ENCODE results near the gene ACAD10.
A peak's percentile ranks its signal among the peaks of the same experiment; 100 is the strongest.
"Not testable (repeated sequence)": the region's sequence is repeated elsewhere in the genome, so short reads cannot be mapped to it uniquely, and the experiment has no call there.

ACAD10 gene

DNA sequence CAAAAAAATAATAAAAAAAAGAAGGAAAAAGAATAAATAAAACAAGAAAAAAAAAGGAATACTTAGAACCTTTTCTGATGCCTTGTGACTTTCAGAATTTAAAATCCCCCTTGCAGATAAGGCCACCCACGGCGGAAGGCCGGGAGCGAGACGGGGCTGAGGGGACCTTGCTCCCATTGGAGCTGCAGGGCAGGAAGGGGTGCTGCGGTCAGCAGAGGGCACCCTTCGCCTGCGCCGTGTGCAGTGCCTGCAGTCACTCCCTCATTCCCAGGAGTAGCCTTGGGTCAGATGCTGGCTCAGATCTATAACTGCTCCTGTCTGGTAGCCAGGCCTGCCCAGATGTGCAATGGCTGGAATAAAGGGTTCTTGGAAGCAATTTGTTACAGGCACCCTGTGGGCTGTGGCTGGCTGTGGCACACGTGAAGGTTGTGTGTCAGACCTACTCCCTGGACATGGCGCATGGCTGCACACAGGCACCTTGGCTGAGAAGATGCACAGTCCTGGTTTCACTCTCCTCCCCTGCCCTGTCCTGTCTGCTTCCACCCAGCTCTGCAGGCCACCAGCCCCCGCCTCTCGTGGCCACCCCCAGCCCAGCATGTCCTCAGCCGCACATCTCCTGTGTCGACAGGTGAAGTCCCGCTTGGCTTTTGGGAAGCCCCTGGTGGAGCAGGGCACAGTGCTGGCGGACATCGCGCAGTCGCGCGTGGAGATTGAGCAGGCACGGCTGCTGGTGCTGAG, 67.5 kb downstream of the ACAD10 start:
- no peak for DNase-seq (ENCODE audit: low read depth in 2 of 2)

DNA sequence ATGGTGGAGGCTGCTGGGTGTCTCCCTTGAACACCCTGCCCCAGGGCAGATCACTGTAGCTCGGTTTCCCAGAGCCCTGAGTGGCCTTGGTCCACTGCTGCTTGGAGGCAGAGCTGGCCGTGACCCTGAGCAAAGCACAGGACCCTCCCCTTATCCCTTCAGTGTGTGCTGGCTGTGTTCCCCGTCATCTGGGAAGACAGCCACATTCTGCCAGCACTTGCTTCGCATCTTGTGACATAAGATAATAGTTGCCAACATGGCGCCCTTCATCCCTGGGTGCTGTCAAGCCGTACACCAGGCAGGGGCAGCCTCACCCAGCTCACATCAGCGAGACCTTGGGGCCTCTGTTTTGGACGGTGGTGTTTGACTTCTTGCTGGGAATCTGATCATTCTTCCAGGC, 68.8 kb downstream of the ACAD10 start:
- no peak for DNase-seq (ENCODE audit: low read depth in 2 of 2)

GRCh38 chr12:111756196-111756595, 70.3 kb downstream of the ACAD10 start:
- DNase-seq (ENCODE audit: low read depth in 2 of 2) = no peak

DNA sequence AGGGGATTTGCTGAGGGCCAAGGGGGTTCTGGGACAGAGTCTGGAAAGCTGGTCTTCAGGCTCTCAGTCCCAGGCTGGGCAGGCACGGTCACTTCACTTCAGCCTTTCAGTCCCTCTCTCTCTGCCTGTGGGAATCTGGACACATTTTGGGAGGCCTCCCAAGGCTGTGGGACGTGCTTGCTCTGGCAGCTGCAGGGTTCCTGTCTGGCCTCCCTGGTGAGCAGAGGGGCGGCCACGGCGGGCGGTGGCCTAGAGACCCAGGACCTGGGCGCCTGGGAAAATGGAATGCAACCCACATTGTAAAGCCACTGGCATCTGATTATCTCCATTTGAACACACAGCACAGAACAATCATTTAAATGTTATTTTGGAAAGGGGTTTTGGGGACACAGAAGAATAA, 70.8 kb downstream of the ACAD10 start:
- no peak for DNase-seq (ENCODE audit: low read depth in 2 of 2)

DNA sequence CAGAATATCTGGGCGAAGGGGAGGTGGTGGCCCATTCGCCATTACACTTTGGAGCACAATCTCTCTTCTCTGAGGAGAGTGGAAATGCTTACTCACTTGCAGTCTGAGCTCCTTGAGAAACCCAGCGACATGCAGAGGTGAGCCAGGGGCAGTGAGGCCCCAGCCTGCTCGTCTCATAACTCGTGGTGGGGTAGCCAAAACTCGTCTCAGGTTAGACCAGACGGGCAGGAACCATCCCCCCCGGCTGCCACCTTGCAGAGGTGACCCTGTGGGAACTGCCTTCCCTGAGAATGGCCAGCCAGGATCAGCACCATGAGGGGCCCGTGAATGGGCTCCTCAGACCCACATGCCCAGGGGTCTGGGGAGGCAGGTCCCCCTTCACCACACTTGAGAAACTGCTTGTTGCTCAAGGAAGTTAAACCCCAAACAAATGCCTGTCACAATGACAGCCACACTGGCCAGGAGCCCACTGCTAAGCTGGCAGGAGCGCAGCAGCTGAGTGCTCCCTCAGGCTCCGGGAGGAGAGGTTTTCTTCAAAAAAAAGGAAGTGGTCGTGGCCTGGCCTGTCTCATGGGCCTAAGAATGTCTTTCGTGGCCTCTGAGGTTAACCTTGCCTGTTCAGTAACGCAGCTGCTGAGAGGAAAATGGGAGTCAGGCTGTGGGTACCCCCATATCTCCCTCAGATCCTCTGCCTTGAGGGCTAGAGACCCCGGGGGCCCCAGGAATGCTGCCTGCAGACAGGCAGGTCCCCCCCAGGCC, 71.7 kb downstream of the ACAD10 start:
- DNase-seq (ENCODE audit: low read depth in 2 of 2) = no peak

DNA sequence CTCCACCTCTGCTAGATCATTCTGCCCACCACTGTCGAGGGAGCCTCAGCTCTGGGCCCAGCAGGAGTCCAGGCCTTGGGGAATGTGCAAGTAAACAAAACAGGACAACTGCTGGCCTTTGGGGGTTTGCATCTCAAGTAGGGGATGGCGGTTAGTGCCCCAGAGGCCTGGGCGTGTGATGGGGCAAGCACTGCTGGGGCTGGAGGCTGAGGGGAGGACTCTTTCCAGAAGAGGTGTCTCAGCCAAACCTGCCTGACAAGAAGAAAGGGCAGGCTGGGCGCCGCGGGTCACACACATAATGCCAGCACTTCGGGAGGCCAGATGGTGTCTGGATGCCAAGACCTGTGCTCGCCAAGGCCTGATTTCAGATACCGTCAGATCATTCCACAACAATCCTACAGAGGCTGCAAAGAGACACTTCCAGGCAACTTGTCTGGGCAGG, 72.3 kb downstream of the ACAD10 start:
- no peak for DNase-seq (ENCODE audit: low read depth in 2 of 2)

DNA sequence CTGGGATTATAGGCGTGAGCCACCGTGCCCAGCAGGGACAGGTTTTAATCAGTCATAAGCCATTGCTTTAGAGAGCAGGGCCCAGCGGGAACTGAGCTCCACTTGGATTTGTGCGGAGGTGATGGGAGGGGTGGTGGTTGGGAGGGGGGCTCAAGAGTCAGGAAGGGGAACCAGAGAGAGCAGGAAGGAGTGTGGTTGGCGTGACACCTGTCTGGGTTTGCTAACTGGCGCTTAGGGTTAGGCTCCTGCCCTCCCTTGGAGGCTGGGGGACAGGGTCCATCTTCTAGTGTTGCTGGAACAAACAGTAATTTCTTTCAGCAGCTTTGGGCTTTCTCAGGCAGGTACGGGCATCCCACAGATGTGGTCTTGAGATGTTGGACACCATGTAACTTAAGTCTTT, 73.4 kb downstream of the ACAD10 start:
- DNase-seq (ENCODE audit: low read depth in 2 of 2) = no peak

- no peak for DNase-seq (ENCODE audit: low read depth in 2 of 2)
Observed at GRCh38 chr12:111759991-111760390, 74.1 kb downstream of the ACAD10 start.

DNA sequence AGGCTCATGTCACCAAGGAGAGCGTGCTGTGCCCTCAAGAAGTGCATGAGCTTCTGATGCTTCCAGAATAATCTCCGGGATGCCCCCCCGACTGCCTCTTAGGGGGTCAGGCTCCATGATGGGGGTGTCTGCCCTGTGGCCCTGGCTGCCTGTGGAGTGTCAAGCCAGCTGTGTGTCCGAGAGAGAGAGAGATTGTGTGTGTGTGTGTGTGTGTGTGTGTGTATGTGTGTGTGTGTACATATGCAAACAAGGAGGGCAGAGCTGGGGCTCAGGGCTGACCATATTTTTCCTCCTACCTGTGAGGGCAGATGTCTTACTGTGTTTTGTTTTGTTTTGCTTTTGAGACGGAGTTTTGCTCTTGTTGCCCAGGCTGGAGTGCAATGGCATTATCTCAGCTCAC, 75.2 kb downstream of the ACAD10 start:
- no peak for DNase-seq (ENCODE audit: low read depth in 2 of 2)

- no peak for DNase-seq (ENCODE audit: low read depth in 2 of 2)
Observed at GRCh38 chr12:111761706-111762105, 75.9 kb downstream of the ACAD10 start.

DNA sequence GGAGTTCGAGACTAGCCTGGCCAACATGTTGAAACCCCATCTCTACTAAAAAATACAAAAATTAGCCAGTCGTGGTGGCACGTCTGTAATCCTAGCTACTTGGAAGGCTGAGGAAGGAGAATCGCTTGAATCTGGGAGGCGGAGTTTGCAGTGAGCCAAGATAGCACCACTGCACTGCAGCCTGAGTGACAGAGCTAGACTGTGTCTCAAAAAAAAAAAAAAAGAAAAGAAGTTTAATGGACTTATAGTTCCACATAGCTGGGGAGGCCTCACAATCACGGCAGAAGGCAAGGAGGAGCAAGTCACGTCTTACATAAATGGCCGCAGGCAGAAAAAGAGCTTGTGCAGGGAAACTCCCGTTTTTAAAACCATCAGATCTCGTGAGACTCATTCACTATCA, 77.7 kb downstream of the ACAD10 start:
- DNase-seq (ENCODE audit: low read depth in 2 of 2) = not testable (repeated sequence)

DNA sequence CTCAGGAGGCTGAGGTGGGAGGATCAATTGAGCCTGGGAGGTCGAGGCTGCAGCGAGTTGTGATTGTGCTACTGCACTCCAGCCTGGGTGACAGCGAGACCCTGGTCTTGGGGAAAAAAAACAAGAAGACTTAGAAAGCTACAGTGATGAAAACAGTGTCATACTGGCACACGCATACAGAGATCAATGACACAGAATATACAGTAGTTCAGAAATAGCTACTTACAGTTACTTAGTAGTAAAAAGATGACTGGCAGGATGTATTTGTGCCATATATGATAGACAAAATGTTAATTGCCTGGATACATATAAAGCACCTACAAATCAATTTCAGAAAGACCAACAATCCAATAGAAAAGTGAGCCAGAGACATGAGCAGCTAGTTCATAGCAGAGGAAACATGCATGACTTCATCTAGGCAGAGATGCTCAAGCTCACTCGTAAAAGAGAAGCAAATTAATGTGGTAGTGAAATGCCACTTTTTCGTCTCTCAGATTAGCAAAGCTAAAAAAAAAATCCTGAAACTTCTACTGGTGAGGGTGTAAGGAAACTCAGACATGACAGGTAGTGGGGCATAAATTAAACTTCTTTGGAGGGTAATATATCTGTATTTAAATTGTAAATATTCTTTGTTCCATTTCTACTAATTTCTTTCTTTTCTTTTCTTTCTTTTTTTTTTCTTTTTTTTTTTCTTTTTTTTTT, 78.4 kb downstream of the ACAD10 start:
- DNase-seq (ENCODE audit: low read depth in 2 of 2) = no peak

DNA sequence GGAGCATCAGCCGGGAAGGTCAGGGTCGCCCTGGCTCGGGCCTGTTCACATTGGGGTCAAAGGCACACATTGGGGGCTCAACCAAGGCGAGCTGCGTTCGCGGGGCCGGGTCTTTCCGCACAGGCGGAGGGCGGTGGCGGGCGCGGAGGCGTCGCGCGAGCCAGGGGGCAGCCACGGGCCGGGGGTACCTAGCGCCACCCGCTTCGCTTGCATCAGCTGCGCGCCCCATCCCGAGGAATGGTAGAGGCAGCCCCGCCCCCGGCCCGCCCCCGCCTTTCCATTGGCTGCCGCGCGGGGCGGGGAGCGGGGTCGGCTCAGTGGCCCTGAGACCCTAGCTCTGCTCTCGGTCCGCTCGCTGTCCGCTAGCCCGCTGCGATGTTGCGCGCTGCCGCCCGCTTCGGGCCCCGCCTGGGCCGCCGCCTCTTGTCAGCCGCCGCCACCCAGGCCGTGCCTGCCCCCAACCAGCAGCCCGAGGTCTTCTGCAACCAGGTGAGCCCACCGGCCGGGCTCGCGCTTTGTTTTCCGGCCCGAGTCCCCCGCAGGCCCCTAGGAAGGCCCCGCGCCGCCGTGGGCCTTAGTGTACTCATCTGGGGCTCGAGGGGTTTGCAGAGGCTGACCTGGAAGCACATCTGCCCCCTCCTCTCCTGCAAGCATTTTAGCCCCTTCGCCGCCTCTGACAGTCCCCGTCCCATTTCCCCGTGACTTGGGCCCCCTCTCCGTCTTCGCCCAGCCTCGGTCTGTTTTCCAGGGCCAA, 80.9 kb downstream of the ACAD10 start, which contains the start of gene ALDH2:
Gene ALDH2, plus strand, starts transcription at position 326 of the 754 bp plus-strand sequence. Its CDS starts 50 bp downstream, at position 376.
- DNase-seq (ENCODE audit: low read depth in 2 of 2) = peak in 1 of 2 donors; percentile 8

DNA sequence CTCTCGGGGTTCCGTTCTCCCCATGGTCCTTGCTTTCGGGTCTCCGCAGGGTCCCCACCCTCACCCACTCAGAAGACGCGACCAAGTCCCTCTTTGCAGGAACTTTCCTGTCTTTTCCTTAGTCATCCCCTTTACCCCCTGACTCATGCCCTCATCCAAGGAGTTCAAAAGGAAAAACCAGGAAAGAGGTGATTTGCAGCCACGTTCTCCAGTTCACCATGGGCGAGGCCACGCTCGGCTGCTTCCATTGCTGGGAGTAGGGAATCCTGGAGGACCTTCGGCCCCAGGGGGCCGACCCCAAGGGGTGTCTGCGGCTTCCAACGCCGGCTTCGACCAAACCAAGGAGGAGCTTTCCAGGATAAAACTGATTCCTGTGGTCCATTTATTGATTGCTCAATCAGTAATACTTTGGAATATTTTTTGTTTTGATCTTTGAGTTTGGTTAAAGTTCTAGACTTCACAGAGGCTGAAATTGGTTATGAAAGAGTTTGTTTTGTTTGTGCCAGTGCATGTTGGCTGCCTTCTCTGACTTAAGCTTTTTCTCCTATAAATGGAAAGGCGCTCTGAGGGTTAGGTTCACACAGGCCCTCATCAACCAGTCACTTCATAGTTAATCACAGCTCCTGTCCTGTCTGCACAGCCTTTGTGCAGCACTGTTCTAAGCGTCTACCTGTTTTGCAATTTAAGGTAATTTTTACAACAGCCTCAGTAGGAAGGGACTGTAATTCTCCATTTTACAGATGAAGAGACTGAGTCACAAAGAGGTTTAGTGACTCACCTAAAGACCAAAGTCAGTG, 81.7 kb downstream of the ACAD10 start:
- no peak for DNase-seq (ENCODE audit: low read depth in 2 of 2)

DNA sequence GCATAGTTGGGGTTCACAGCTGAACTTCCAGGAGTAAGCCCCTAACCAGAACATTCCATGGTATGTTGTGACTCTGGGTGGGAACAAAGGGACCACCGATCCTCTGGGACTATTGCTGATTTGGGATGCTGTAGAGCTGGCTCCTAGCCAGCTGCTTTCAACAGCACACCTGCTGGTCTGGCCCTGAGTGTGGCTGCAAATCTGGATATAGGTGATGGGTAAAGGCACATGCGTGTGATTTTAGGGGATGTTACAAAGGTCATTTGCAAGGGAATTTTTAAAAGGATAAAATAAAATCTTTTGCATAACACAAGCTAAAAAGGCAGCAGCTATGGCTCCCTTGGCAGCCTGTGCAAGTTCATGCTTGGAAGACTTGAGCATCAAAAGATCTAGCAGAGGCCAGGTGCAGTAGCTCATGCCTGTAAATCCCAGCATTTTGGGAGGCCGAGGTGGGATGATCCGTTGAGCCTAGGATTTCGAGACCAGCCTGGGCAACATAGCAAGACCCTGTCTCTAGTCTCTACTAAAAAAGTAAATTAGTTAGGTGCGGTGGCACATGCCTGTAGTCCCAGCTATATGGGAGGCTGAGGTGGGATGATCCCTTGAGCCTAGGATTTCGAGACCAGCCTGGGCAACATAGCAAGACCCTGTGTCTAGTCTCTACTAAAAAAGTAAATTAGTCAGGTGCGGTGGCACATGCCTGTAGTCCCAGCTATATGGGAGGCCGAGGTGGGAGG, 82.5 kb downstream of the ACAD10 start:
- no peak for DNase-seq (ENCODE audit: low read depth in 2 of 2)

- DNase-seq (ENCODE audit: low read depth in 2 of 2) = no peak
Observed at GRCh38 chr12:111769599-111769998, 83.7 kb downstream of the ACAD10 start.

GRCh38 chr12:111773801-111774551, 88.1 kb downstream of the ACAD10 start:
- DNase-seq (ENCODE audit: low read depth in 2 of 2) = no peak

- DNase-seq (ENCODE audit: low read depth in 2 of 2) = no peak
Observed at GRCh38 chr12:111775205-111776193, 89.6 kb downstream of the ACAD10 start.
